Smooth muscle cell of the brain vasculature (primary cell): Measurements from ENCODE around the gene APOO.

Experiments used
- DNase-seq: peaks from one replicate; pipeline ENCODE4 v3.0.0-alpha.2; 2012; ENCODE audit warnings: low read depth, low spot score

APOO gene

GRCh38 chrX:23786268-23786815, 121.4 kb downstream of the APOO start:
- no peak for DNase-seq

- no peak for DNase-seq
Observed at GRCh38 chrX:23785580-23785979, 122.2 kb downstream of the APOO start.

- DNase-seq = no peak
Observed at GRCh38 chrX:23784470-23785331, 123.0 kb downstream of the APOO start.

GRCh38 chrX:23783589-23784469, 123.9 kb downstream of the APOO start:
- DNase-seq = no peak
